Mammary epithelial cell (primary cell): ENCODE data around the gene HIVEP2.

Experiments
- CTCF ChIP-seq, 2 donors: IDR thresholded peaks in 1 of 2; conservative IDR thresholded peaks in 1 of 2; 2 replicates each; pipeline ENCODE4 v1.5.1; 2011 to 2012; ENCODE audit warnings: inconsistent platforms in 2 of 2, low read length in 2 of 2, mild to moderate bottlenecking in 2 of 2, control low read depth in 1 of 2, low read depth in 1 of 2; ENCODE audit not compliant: insufficient read depth in 1 of 2; ENCODE audit errors: extremely low read depth in 1 of 2
- EZH2 ChIP-seq: IDR thresholded peaks from 2 replicates; pipeline ENCODE4 v1.6.1; 2012; ENCODE audit warnings: low read length, inconsistent platforms, borderline replicate concordance

DNA sequence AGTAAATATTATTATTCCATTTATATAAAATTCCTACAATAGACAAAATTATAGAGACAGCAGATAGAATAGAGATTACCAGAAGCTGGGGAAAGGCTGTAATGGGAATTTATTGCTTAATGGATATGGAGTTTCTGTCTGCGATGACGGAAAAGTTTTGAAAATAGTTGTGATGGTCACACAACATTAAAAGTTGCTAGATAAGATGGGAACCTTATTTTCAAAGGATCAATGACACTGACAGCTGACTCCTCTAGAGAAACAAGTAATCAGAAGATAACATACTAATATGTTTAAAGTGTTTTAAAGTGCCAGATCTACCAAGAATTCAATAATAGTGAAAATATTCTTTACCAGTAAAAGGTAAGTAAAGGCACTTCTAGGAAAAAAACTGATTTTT, 236.3 kb downstream of the HIVEP2 start:
- no peak for TF ChIP-seq EZH2
- no peak for TF ChIP-seq CTCF (conservative IDR thresholded peaks at IDR 0.05 in 1 of 2, IDR thresholded peaks at IDR 0.05 in 1 of 2; ENCODE audit: extremely low read depth in 1 of 2, insufficient read depth in 1 of 2, low read depth in 1 of 2, low read length in 2 of 2)
